ENCODE measurements around the gene SAP25.

The SAP25 gene

GRCh38 chr7:100590077-100590737 lies 16.5 kb upstream of the SAP25 start:
- no peaks in the 10 kb centered on the region for H3K9me3 ChIP-seq (replicated peaks; ENCODE audit: low read length)
- H3K36me3 ChIP-seq (ENCODE audit: insufficient read depth, low read length) = no peaks in the 10 kb centered on the region
- no peak overlapping the region for H3K9ac ChIP-seq (ENCODE audit: low read depth, low read length)
- peaks cover 6% of the 10 kb centered on the region for H3K27me3 ChIP-seq (ENCODE audit: control insufficient read depth, insufficient read depth, low read length)
- H3K4me1 ChIP-seq (ENCODE audit: control insufficient read depth, insufficient read depth, low read length) = no peaks in the 10 kb centered on the region
- no peak overlapping the region for H3K4me3 ChIP-seq (ENCODE audit: low read length)
- no peak overlapping the region for H3K4me2 ChIP-seq (ENCODE audit: low read length)

GRCh38 chr7:100589341-100589947 lies 15.7 kb upstream of the SAP25 start:
- Histone ChIP-seq H3K4me1 (ENCODE audit: control insufficient read depth, insufficient read depth, low read length) (peaks cover 5% of the 10 kb centered on the region), H3K9ac (ENCODE audit: low read depth, low read length) (no peak overlapping the region), H3K4me2 (ENCODE audit: low read length) (no peak overlapping the region), H3K9me3 (replicated peaks; ENCODE audit: low read length) (no peaks in the 10 kb centered on the region), H3K36me3 (ENCODE audit: insufficient read depth, low read length) (no peaks in the 10 kb centered on the region), H3K4me3 (ENCODE audit: low read length) (no peak overlapping the region), H3K27me3 (ENCODE audit: control insufficient read depth, insufficient read depth, low read length) (peaks cover 6% of the 10 kb centered on the region)

DNA sequence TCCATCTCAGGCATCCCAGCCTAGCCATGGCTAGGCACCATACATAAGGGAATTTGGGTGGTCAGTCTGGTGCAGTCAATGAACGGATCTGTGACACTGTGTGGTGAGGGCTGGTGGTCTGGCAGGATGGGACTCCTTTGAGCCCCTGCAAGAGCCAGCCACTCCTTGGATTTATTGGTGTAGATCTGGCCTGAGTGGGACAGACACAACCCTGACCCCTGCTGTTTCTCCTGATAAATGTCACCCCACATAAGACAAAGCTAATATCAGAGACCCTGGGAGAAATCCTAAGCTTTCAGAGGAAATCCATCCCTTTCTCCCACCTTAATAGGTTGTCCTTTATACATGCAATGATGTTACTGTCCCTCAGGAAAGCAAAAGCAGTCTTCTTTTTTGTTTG lies 14.7 kb upstream of the SAP25 start:
- no peak overlapping the region for H3K9ac ChIP-seq (ENCODE audit: low read depth, low read length)
- H3K36me3 ChIP-seq (ENCODE audit: insufficient read depth, low read length) = no peaks in the 10 kb centered on the region
- H3K9me3 ChIP-seq (replicated peaks; ENCODE audit: low read length) = no peaks in the 10 kb centered on the region
- H3K4me1 ChIP-seq (ENCODE audit: control insufficient read depth, insufficient read depth, low read length) = peaks cover 13% of the 10 kb centered on the region
- no peak overlapping the region for H3K4me3 ChIP-seq (ENCODE audit: low read length)
- no peak overlapping the region for H3K4me2 ChIP-seq (ENCODE audit: low read length)
- peaks cover 6% of the 10 kb centered on the region for H3K27me3 ChIP-seq (ENCODE audit: control insufficient read depth, insufficient read depth, low read length)

- peaks cover 17% of the 10 kb centered on the region for H3K36me3 ChIP-seq (ENCODE audit: insufficient read depth, low read length)
- H3K4me2 ChIP-seq (ENCODE audit: low read length) = peak within 1 kb of the TSS; percentile 93
- H3K27me3 ChIP-seq (ENCODE audit: control insufficient read depth, insufficient read depth, low read length) = peaks cover 6% of the 10 kb centered on the region
- no peaks in the 10 kb centered on the region for H3K9me3 ChIP-seq (replicated peaks; ENCODE audit: low read length)
- H3K9ac ChIP-seq (ENCODE audit: low read depth, low read length) = peak within 1 kb of the TSS; percentile 96
- H3K4me3 ChIP-seq (ENCODE audit: low read length) = peak within 1 kb of the TSS; percentile 97
- H3K4me1 ChIP-seq (ENCODE audit: control insufficient read depth, insufficient read depth, low read length) = peaks cover 21% of the 10 kb centered on the region
Observed at GRCh38 chr7:100586266-100587025, 12.7 kb upstream of the SAP25 start, which contains the start of gene FBXO24. FBXO24 (plus strand) TSS chr7:100586328; CDS start chr7:100586626, 298 bp downstream.

DNA sequence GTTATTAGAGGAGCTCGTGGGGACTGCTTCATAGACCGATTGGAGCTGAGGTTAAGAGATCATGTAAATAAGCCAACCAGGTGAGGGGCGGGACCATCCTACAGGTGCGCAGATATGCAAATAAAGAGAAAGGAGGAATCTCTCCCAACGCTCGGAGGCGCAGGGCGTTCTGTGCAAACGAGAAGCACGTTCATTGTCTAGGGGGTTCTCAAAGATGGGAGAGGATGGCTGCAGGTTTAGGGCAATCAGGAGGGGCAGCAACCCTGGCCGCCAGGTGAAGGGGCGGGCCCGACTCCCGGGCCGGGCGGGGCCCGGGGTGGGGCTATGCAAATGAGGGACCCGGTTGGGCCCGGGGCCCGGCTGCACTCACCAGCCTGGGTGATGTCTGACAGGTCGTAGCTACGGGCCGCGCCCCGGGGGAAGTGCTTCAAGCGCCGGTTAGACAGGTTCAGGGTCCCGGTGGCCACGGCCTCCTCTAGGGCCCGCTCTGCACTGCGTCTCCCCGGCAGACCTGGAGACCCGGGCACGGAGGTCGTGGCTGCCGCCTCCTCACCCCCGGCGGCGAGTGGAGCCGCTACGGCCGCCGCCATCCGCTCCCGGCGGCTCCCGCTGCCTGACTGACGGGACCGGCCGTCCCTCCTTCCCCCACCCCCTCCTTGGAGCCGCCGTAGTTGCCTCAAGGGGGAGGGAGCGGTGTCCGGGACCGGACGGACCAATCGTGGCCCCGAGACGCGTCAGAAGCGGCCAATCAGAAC lies 12.0 kb upstream of the SAP25 start, which contains the start of gene LRCH4:
Gene LRCH4 (minus strand): TSS at position 619 of the 755 bp plus-strand sequence. CDS start 29 bp downstream, at position 590.
- Histone ChIP-seq H3K4me3 (ENCODE audit: low read length) (peak within 1 kb of the TSS; percentile 97), H3K27me3 (ENCODE audit: control insufficient read depth, insufficient read depth, low read length) (peaks cover 6% of the 10 kb centered on the region), H3K9me3 (replicated peaks; ENCODE audit: low read length) (no peaks in the 10 kb centered on the region), H3K4me2 (ENCODE audit: low read length) (peak within 1 kb of the TSS; percentile 93), H3K4me1 (ENCODE audit: control insufficient read depth, insufficient read depth, low read length) (peaks cover 21% of the 10 kb centered on the region), H3K9ac (ENCODE audit: low read depth, low read length) (peak within 1 kb of the TSS; percentile 96), H3K36me3 (ENCODE audit: insufficient read depth, low read length) (peaks cover 25% of the 10 kb centered on the region)

DNA sequence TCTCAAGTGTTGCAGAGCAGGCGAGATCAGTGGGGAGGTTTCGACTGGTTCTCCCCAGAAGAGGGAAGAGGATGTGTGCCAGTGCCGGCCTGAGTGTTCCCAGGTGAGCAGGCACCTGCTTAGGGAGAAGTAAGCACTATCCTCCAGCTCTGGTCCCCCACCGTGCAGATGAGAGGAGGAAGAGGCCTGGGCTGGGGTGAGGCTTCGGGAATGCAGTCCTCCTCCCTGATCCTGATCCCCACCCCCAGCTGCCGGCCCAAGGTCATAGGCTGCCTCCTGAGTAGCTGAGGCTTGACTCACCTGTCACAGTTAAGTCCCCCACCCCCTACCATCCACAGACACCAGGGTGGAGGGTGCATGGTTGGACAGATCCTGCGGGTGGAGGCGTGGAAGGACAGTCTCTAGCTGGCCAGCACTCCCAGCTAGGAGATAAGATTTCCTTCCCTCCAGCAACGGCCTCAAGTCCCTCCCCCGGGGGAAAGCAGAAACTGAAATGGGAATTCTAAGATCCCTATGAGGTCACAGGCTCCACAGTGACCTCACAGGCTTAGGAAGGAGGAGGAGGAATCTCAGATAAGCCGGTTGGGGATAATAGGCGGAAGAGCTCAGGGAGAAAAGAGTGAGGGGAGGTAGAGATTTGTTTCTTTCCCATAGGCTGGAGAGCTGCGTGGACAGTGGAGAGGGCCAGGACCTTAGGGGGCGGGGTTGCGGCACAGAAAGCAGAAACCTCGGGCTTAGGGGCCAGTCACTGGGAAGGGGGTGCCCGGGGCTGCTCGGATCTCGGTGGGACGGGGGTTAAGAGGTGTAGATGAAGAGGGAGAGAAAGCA lies 11.2 kb upstream of the SAP25 start:
- H3K4me2 ChIP-seq (ENCODE audit: low read length) = peak overlapping the region; percentile 93
- H3K4me3 ChIP-seq (ENCODE audit: low read length) = peak overlapping the region; percentile 97
- H3K9me3 ChIP-seq (replicated peaks; ENCODE audit: low read length) = no peaks in the 10 kb centered on the region
- peaks cover 21% of the 10 kb centered on the region for H3K4me1 ChIP-seq (ENCODE audit: control insufficient read depth, insufficient read depth, low read length)
- H3K27me3 ChIP-seq (ENCODE audit: control insufficient read depth, insufficient read depth, low read length) = no peaks in the 10 kb centered on the region
- H3K36me3 ChIP-seq (ENCODE audit: insufficient read depth, low read length) = peaks cover 32% of the 10 kb centered on the region
- H3K9ac ChIP-seq (ENCODE audit: low read depth, low read length) = peak overlapping the region; percentile 96

DNA sequence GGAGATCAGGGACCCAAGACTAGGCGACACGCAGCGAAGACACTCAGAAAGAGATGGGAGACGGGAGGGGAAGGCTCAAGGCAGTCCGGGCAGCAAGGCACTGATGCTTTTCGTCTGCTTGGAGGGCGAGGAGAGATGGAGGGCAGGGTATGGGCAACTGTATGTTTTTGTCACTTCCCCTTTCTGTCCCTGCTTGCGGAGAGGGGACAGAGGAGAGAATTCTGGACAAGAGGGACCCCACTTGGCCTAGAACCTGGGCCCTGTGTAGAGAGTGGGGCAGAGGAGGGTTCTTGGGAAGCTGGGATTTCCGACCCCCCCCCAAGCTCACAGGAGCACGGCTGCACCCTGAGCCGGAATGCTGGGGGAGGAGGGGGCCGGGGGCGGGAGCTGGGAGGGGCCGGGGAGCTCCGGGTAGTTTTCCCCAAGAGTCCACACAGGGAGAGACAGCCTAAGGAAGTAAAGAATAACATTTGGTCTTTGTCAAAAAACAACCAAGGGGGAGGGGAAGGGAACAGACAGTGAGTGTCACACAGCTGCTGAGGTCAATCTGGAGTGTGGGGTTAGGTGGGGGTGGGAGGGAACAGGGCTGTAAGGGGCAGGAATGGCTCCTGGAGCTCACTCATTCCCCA lies 10.5 kb upstream of the SAP25 start:
- peak overlapping the region; percentile 93 for H3K4me2 ChIP-seq (ENCODE audit: low read length)
- H3K36me3 ChIP-seq (ENCODE audit: insufficient read depth, low read length) = peaks cover 37% of the 10 kb centered on the region
- no peaks in the 10 kb centered on the region for H3K27me3 ChIP-seq (ENCODE audit: control insufficient read depth, insufficient read depth, low read length)
- no peaks in the 10 kb centered on the region for H3K9me3 ChIP-seq (replicated peaks; ENCODE audit: low read length)
- H3K9ac ChIP-seq (ENCODE audit: low read depth, low read length) = peak overlapping the region; percentile 96
- peak overlapping the region; percentile 97 for H3K4me3 ChIP-seq (ENCODE audit: low read length)
- H3K4me1 ChIP-seq (ENCODE audit: control insufficient read depth, insufficient read depth, low read length) = peaks cover 21% of the 10 kb centered on the region

GRCh38 chr7:100583132-100584053 lies 9.7 kb upstream of the SAP25 start:
- Histone ChIP-seq H3K27me3 (ENCODE audit: control insufficient read depth, insufficient read depth, low read length) (no peaks in the 10 kb centered on the region), H3K4me1 (ENCODE audit: control insufficient read depth, insufficient read depth, low read length) (peaks cover 21% of the 10 kb centered on the region), H3K4me2 (ENCODE audit: low read length) (peak overlapping the region; percentile 93), H3K9ac (ENCODE audit: low read depth, low read length) (peak overlapping the region; percentile 89), H3K4me3 (ENCODE audit: low read length) (peak overlapping the region; percentile 97), H3K36me3 (ENCODE audit: insufficient read depth, low read length) (peaks cover 44% of the 10 kb centered on the region), H3K9me3 (replicated peaks; ENCODE audit: low read length) (no peaks in the 10 kb centered on the region)

GRCh38 chr7:100582650-100583049 lies 8.9 kb upstream of the SAP25 start:
- Histone ChIP-seq H3K9ac (ENCODE audit: low read depth, low read length) (peak overlapping the region; percentile 89), H3K36me3 (ENCODE audit: insufficient read depth, low read length) (peaks cover 51% of the 10 kb centered on the region), H3K4me2 (ENCODE audit: low read length) (peak overlapping the region; percentile 93), H3K9me3 (replicated peaks; ENCODE audit: low read length) (no peaks in the 10 kb centered on the region), H3K4me1 (ENCODE audit: control insufficient read depth, insufficient read depth, low read length) (peaks cover 21% of the 10 kb centered on the region), H3K27me3 (ENCODE audit: control insufficient read depth, insufficient read depth, low read length) (no peaks in the 10 kb centered on the region), H3K4me3 (ENCODE audit: low read length) (no peak overlapping the region)
